Effector memory CD8-positive, alpha-beta T cell (primary cell): ENCODE data around the gene SLC30A4.
A peak's percentile ranks its signal among the peaks of the same experiment; 100 is the strongest.
"Not testable (repeated sequence)": the region's sequence is repeated elsewhere in the genome, so short reads cannot be mapped to it uniquely, and the experiment has no call there.

Experiments
- ATAC-seq: fragments of 150-1000 bp; cut with Tn5 transposase; replicated peaks from 2 replicates; pipeline ENCODE4 v1.10.0; 2021; ENCODE audit warnings: mild to moderate bottlenecking, moderate library complexity
- DNase-seq, 3 experiments: peaks; one replicate each; pipeline ENCODE4 v3.0.0; 2021
- H3K27ac Mint-ChIP-seq, 2 donors: one replicate each; pipeline ENCODE4 v1.8.0; 2022; ENCODE audit warnings: mild to moderate bottlenecking in 2 of 2, mixed read lengths in 2 of 2, moderate library complexity in 2 of 2
- H3K27me3 Mint-ChIP-seq, 2 donors: one replicate each; pipeline ENCODE4 v1.8.0; 2022; ENCODE audit warnings: mixed read lengths in 2 of 2
- H3K36me3 Mint-ChIP-seq: one replicate; pipeline ENCODE4 v1.8.0; 2022; ENCODE audit warnings: mild to moderate bottlenecking, moderate library complexity, mixed read lengths; ENCODE audit not compliant: insufficient read depth
- H3K4me1 Mint-ChIP-seq, 2 donors: one replicate each; pipeline ENCODE4 v1.8.0; 2022; ENCODE audit warnings: low read depth in 2 of 2, mixed read lengths in 2 of 2
- H3K4me3 Mint-ChIP-seq, 2 donors: one replicate each; pipeline ENCODE4 v1.8.0; 2022; ENCODE audit warnings: mild to moderate bottlenecking in 2 of 2, mixed read lengths in 2 of 2, moderate library complexity in 2 of 2
- H3K9me3 Mint-ChIP-seq, 2 donors: one replicate each; pipeline ENCODE4 v1.8.0; 2022; ENCODE audit warnings: mixed read lengths in 2 of 2

Gene SLC30A4

GRCh38 chr15:45535486-45536042, 13.0 kb upstream of the SLC30A4 start:
- DNase-seq: no peak
- no peak overlapping the region for H3K27ac Mint-ChIP-seq

GRCh38 chr15:45534821-45535220, 12.3 kb upstream of the SLC30A4 start:
- H3K27me3 Mint-ChIP-seq: peaks cover 12 to 16% of the 10 kb centered on the region in 2 donors
- no peaks in the 10 kb centered on the region for H3K36me3 Mint-ChIP-seq
- DNase-seq (no peak), ATAC-seq (no peak)
- no peaks in the 10 kb centered on the region for H3K4me1 Mint-ChIP-seq
- no peak overlapping the region for H3K4me3 Mint-ChIP-seq
- no peaks in the 10 kb centered on the region for H3K9me3 Mint-ChIP-seq
- H3K27ac Mint-ChIP-seq: no peak overlapping the region

More at GRCh38 chr15:45535486-45536042, 13.0 kb upstream of the SLC30A4 start:
- no peaks in the 10 kb centered on the region for H3K4me1 Mint-ChIP-seq
- H3K4me3 Mint-ChIP-seq: no peak overlapping the region
- H3K36me3 Mint-ChIP-seq: no peaks in the 10 kb centered on the region
- H3K27me3 Mint-ChIP-seq: peaks cover 12 to 16% of the 10 kb centered on the region in 2 donors
- ATAC-seq: no peak
- no peaks in the 10 kb centered on the region for H3K9me3 Mint-ChIP-seq

GRCh38 chr15:45532892-45533291, 10.3 kb upstream of the SLC30A4 start:
- not testable (repeated sequence) for H3K36me3 Mint-ChIP-seq, H3K4me1 Mint-ChIP-seq, DNase-seq, H3K9me3 Mint-ChIP-seq, H3K27ac Mint-ChIP-seq, ATAC-seq, H3K4me3 Mint-ChIP-seq
- H3K27me3 Mint-ChIP-seq: peaks cover 12 to 16% of the 10 kb centered on the region in 2 donors

DNA sequence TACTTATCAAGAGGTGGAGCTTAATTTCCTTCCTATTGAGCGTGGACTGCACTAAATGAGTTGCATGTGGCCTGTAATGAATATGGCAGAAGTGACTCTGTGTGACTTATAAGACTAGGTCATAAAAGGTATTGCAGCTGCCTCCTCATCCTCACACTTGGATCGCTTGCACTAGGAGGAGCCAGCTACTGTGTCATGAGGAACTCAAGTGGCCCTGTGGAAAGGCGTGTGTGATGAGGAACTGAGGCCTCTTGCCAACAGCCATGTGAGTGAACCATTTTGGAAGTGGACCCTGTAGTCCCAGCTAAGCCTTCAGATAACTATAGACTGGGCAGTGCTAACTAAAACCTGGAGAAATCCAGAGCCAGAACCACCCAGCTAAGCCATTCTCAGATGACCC, 7.1 kb upstream of the SLC30A4 start:
- Mint-ChIP-seq H3K4me3 (no peak overlapping the region), H3K27ac (no peak overlapping the region), H3K4me1 (no peaks in the 10 kb centered on the region), H3K27me3 (peaks cover 12 to 16% of the 10 kb centered on the region in 2 donors), H3K36me3 (no peaks in the 10 kb centered on the region), H3K9me3 (no peaks in the 10 kb centered on the region)
- DNase-seq (no peak), ATAC-seq (no peak)

DNA sequence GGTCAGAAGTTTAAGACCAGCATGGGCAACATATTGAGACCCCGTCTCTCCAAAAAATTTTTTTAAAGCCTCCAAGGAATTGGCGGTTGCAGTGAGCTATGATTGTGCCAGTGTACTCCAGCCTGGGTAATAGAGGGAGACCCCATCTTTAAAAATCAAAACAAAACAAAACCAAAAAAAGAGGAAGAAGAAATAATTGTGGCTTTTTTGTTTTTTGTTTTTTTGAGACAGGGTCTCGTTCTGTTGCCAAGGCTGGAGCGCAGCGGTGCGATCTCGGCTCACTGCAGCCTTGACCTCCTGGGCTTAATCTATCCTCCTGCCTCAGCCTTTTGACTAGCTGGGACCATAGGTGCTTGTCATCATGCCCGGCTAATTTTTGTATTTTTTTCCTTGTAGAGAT, 4.5 kb upstream of the SLC30A4 start:
- ATAC-seq: no peak
- peaks cover 1 to 5% of the 10 kb centered on the region in 2 donors for H3K4me1 Mint-ChIP-seq

GRCh38 chr15:45523166-45523460, 558 bp upstream of the SLC30A4 start:
- ATAC-seq (peak; percentile 3), DNase-seq (no peak)
- H3K27me3 Mint-ChIP-seq: no peaks in the 10 kb centered on the region
- no peaks in the 10 kb centered on the region for H3K36me3 Mint-ChIP-seq
- H3K9me3 Mint-ChIP-seq: no peaks in the 10 kb centered on the region
- H3K4me3 Mint-ChIP-seq: peak overlapping the region; percentile 91 to 93
- peak overlapping the region; percentile 49 to 75 for H3K27ac Mint-ChIP-seq
- peaks cover 23 to 26% of the 10 kb centered on the region in 2 donors for H3K4me1 Mint-ChIP-seq

More for the DNA sequence above, 4.5 kb upstream of the SLC30A4 start:
- no peak for DNase-seq
- H3K4me3 Mint-ChIP-seq: no peak overlapping the region
- no peaks in the 10 kb centered on the region for H3K36me3 Mint-ChIP-seq
- no peak overlapping the region for H3K27ac Mint-ChIP-seq
- H3K27me3 Mint-ChIP-seq: peaks cover 3 to 4% of the 10 kb centered on the region in 2 donors
- H3K9me3 Mint-ChIP-seq: no peaks in the 10 kb centered on the region

- H3K9me3 Mint-ChIP-seq: no peaks in the 10 kb centered on the region
- H3K4me1 Mint-ChIP-seq: peaks cover 23 to 30% of the 10 kb centered on the region in 2 donors
- no peak for ATAC-seq
- no peak for DNase-seq
- peak overlapping the region; percentile 91 to 93 for H3K4me3 Mint-ChIP-seq
- H3K27me3 Mint-ChIP-seq: no peaks in the 10 kb centered on the region
- peak overlapping the region; percentile 79 to 90 for H3K27ac Mint-ChIP-seq
- H3K36me3 Mint-ChIP-seq: peaks cover 9% of the 10 kb centered on the region
Observed at GRCh38 chr15:45521596-45522327, 793 bp downstream of the SLC30A4 start.

DNA sequence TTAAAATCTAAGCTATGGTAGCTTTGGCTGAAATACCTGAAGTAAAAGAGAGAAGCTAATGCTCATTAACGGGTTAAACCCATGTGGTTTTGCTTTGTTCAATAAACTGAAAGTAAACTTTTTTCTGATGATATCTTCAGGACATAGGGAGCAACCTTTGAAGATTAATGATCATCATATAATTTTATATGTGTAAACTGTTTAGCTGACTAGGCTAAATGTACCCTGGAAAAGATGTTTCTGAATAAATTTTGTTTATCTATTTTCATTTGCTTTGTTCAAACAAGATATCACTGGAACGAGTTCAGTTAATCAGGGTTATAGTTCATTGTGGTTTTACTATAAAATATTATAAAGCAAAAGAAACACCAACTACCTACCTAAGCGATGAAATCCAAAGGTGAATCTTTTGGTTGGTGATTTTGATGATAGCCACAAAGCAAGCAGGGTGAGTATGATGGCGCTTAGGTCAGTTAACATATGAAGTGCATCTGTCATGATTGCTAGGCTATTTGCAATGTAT, 11.7 kb downstream of the SLC30A4 start:
- DNase-seq (no peak), ATAC-seq (no peak)
- H3K9me3 Mint-ChIP-seq: no peaks in the 10 kb centered on the region
- no peak overlapping the region for H3K27ac Mint-ChIP-seq
- H3K36me3 Mint-ChIP-seq: peaks cover 9% of the 10 kb centered on the region
- no peak overlapping the region for H3K4me3 Mint-ChIP-seq
- H3K4me1 Mint-ChIP-seq: no peaks in the 10 kb centered on the region
- H3K27me3 Mint-ChIP-seq: no peaks in the 10 kb centered on the region

- H3K27me3 Mint-ChIP-seq, H3K27ac Mint-ChIP-seq, DNase-seq, ATAC-seq, H3K36me3 Mint-ChIP-seq, H3K4me1 Mint-ChIP-seq, H3K4me3 Mint-ChIP-seq, H3K9me3 Mint-ChIP-seq: not testable (repeated sequence)
Observed at GRCh38 chr15:45507143-45507542, 15.4 kb downstream of the SLC30A4 start.

- Mint-ChIP-seq H3K36me3 (no peaks in the 10 kb centered on the region), H3K4me3 (no peak overlapping the region)
Observed at GRCh38 chr15:45499426-45499825, 23.1 kb downstream of the SLC30A4 start.

DNA sequence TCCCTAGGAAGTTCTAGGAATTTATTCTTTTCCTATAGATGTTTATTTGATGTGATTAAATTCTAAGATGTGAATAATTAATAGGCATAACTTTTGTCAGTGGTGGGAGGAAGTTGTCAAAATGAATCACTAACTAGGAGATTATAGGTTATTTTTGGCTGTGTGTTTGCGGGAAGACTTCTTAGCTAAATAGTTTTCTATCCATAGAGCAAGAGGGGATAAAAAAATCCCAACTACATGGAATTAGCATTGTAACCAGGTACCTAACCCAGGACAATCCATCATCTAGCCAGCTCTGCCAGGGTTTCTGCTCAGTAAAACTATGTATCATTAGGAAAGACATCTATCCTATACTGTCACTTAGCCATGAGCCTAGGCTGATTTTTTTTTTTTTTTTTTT, 23.9 kb downstream of the SLC30A4 start:
- Mint-ChIP-seq H3K36me3 (no peaks in the 10 kb centered on the region), H3K27ac (no peak overlapping the region), H3K4me3 (no peak overlapping the region), H3K4me1 (no peaks in the 10 kb centered on the region), H3K27me3 (no peaks in the 10 kb centered on the region), H3K9me3 (no peaks in the 10 kb centered on the region)
- ATAC-seq (no peak), DNase-seq (no peak)

More at GRCh38 chr15:45499426-45499825, 23.1 kb downstream of the SLC30A4 start:
- no peaks in the 10 kb centered on the region for H3K4me1 Mint-ChIP-seq
- no peaks in the 10 kb centered on the region for H3K27me3 Mint-ChIP-seq
- H3K9me3 Mint-ChIP-seq: no peaks in the 10 kb centered on the region
- ATAC-seq: no peak
- DNase-seq: no peak
- H3K27ac Mint-ChIP-seq: no peak overlapping the region

DNA sequence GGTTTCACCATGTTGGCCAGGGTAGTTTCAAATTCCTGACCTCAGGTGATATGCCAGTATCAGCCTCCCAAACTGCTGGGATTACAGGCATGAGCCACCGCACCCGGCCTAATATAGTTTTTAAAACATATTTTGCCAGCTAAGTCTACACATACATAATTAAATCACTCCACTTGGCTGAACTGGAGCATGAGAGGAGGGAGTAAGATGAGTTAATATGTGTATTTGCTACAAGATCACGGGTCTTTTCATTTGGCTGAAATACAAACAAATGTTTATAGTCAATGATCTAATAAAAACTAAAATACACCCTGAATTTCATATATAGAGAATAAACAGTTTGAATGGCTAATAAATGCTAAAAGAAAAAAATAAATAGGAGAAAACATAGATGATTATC, 25.3 kb downstream of the SLC30A4 start:
- H3K27ac Mint-ChIP-seq: no peak overlapping the region
- DNase-seq (no peak), ATAC-seq (no peak)
- H3K27me3 Mint-ChIP-seq: no peaks in the 10 kb centered on the region
- no peaks in the 10 kb centered on the region for H3K9me3 Mint-ChIP-seq
- no peaks in the 10 kb centered on the region for H3K36me3 Mint-ChIP-seq
- no peaks in the 10 kb centered on the region for H3K4me1 Mint-ChIP-seq
- no peak overlapping the region for H3K4me3 Mint-ChIP-seq

GRCh38 chr15:45496658-45497057, 25.9 kb downstream of the SLC30A4 start:
- H3K27ac Mint-ChIP-seq: no peak overlapping the region
- H3K27me3 Mint-ChIP-seq: no peaks in the 10 kb centered on the region
- no peaks in the 10 kb centered on the region for H3K9me3 Mint-ChIP-seq
- no peaks in the 10 kb centered on the region for H3K36me3 Mint-ChIP-seq
- H3K4me1 Mint-ChIP-seq: no peaks in the 10 kb centered on the region
- DNase-seq: no peak
- no peak for ATAC-seq
- no peak overlapping the region for H3K4me3 Mint-ChIP-seq

- H3K4me1 Mint-ChIP-seq: no peaks in the 10 kb centered on the region
- no peak overlapping the region for H3K27ac Mint-ChIP-seq
- H3K4me3 Mint-ChIP-seq: no peak overlapping the region
- ATAC-seq: no peak
- no peaks in the 10 kb centered on the region for H3K36me3 Mint-ChIP-seq
- no peaks in the 10 kb centered on the region for H3K27me3 Mint-ChIP-seq
- H3K9me3 Mint-ChIP-seq: no peaks in the 10 kb centered on the region
- DNase-seq: no peak
Observed at GRCh38 chr15:45495588-45495987, 27.0 kb downstream of the SLC30A4 start.
